HCT116 (cell line): Measurements from ENCODE around the gene GALE.

Source experiments
- CEBPB ChIP-seq: IDR thresholded peaks from 2 replicates; pipeline ENCODE4 v1.6.1; 2012; ENCODE audit warnings: low read depth
- EZH2phosphoT487 ChIP-seq: fragments of 200-600 bp; IDR thresholded peaks from 2 replicates; pipeline ENCODE4 v1.6.1; 2018; ENCODE audit warnings: antibody characterized with exemption, borderline replicate concordance
- POLR2A ChIP-seq: IDR thresholded peaks from 2 replicates; pipeline ENCODE4 v1.7.0; 2011; ENCODE audit warnings: borderline replicate concordance; ENCODE audit not compliant: insufficient read depth, insufficient read length; ENCODE audit errors: extremely low read depth
- POLR2AphosphoS5 ChIP-seq: IDR thresholded peaks from 2 replicates; pipeline ENCODE4 v1.6.1; 2011; ENCODE audit warnings: mild to moderate bottlenecking, low read depth, low read length, moderate library complexity
- SP1 ChIP-seq: IDR thresholded peaks from 2 replicates; pipeline ENCODE4 v1.6.1; 2012; ENCODE audit warnings: low read depth
- TF ChIP-seq, protein P1 (sequence below): IDR thresholded peaks from 2 replicates; pipeline ENCODE4 v1.6.1; 2012; ENCODE audit warnings: low read depth
- TF ChIP-seq, protein P2 (sequence below), 3 experiments: fragments of 200-600 bp in 1 of 3; sonication (generic) in 1 of 3; IDR thresholded peaks in 2 of 3; conservative IDR thresholded peaks in 1 of 3; 2 replicates each; pipeline ENCODE4 v1.5.1; 2012 to 2017; ENCODE audit warnings: low read depth in 2 of 3, low read length in 2 of 3, antibody characterized with exemption in 1 of 3, borderline replicate concordance in 1 of 3, control low read depth in 1 of 3, mild to moderate bottlenecking in 1 of 3, mixed read lengths in 1 of 3, mixed run types in 1 of 3, moderate library complexity in 1 of 3; ENCODE audit not compliant: insufficient read depth in 1 of 3

DNA sequence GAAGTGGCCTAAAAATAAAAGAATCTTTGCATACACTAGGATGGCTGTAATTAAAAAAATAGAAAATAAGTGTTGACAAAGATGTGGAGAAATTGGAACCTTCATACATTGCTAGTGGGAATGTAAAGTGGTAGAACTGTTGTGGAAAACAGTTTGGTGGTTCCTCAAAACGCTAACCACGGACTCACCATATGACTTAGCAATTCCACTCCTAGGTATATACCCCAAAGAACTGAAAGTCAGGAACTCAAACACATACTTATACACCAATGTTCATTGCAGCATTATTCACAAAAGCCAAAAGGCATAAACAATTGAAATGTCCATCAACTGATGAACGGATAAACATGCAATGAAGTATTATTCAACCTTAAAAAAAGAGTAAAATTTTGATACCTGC, 35.5 kb upstream of the GALE start:
- TF ChIP-seq, protein P1, sequence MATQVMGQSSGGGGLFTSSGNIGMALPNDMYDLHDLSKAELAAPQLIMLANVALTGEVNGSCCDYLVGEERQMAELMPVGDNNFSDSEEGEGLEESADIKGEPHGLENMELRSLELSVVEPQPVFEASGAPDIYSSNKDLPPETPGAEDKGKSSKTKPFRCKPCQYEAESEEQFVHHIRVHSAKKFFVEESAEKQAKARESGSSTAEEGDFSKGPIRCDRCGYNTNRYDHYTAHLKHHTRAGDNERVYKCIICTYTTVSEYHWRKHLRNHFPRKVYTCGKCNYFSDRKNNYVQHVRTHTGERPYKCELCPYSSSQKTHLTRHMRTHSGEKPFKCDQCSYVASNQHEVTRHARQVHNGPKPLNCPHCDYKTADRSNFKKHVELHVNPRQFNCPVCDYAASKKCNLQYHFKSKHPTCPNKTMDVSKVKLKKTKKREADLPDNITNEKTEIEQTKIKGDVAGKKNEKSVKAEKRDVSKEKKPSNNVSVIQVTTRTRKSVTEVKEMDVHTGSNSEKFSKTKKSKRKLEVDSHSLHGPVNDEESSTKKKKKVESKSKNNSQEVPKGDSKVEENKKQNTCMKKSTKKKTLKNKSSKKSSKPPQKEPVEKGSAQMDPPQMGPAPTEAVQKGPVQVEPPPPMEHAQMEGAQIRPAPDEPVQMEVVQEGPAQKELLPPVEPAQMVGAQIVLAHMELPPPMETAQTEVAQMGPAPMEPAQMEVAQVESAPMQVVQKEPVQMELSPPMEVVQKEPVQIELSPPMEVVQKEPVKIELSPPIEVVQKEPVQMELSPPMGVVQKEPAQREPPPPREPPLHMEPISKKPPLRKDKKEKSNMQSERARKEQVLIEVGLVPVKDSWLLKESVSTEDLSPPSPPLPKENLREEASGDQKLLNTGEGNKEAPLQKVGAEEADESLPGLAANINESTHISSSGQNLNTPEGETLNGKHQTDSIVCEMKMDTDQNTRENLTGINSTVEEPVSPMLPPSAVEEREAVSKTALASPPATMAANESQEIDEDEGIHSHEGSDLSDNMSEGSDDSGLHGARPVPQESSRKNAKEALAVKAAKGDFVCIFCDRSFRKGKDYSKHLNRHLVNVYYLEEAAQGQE = no peak
- TF ChIP-seq CEBPB = no peak
- TF ChIP-seq POLR2A = no peak
- TF ChIP-seq EZH2phosphoT487 = no peak
- TF ChIP-seq, protein P2, sequence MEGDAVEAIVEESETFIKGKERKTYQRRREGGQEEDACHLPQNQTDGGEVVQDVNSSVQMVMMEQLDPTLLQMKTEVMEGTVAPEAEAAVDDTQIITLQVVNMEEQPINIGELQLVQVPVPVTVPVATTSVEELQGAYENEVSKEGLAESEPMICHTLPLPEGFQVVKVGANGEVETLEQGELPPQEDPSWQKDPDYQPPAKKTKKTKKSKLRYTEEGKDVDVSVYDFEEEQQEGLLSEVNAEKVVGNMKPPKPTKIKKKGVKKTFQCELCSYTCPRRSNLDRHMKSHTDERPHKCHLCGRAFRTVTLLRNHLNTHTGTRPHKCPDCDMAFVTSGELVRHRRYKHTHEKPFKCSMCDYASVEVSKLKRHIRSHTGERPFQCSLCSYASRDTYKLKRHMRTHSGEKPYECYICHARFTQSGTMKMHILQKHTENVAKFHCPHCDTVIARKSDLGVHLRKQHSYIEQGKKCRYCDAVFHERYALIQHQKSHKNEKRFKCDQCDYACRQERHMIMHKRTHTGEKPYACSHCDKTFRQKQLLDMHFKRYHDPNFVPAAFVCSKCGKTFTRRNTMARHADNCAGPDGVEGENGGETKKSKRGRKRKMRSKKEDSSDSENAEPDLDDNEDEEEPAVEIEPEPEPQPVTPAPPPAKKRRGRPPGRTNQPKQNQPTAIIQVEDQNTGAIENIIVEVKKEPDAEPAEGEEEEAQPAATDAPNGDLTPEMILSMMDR (IDR thresholded peaks at IDR 0.05 in 2 of 3, conservative IDR thresholded peaks at IDR 0.05 in 1 of 3; ENCODE audit: borderline replicate concordance in 1 of 3, insufficient read depth in 1 of 3, low read depth in 2 of 3, low read length in 2 of 3) = no peak
- TF ChIP-seq SP1 = no peak
- TF ChIP-seq POLR2AphosphoS5 = no peak
